ENCODE results near the gene SLCO4C1.

SLCO4C1 gene

GRCh38 chr5:102241809-102242421 is 54.2 kb downstream of the SLCO4C1 start:
- no peak overlapping the region for H3K9ac ChIP-seq
- H3K4me1 ChIP-seq (ENCODE audit: low read depth, poor library complexity, severe bottlenecking), result no peaks in the 10 kb centered on the region
- H4K20me1 ChIP-seq (ENCODE audit: insufficient read depth), result no peaks in the 10 kb centered on the region
- no peak overlapping the region for H3K4me2 ChIP-seq
- no peak overlapping the region for H3K27ac ChIP-seq
- no peaks in the 10 kb centered on the region for H3K79me2 ChIP-seq (ENCODE audit: insufficient read depth, low read depth)
- H3K27me3 ChIP-seq (ENCODE audit: insufficient read depth, low read depth), result no peaks in the 10 kb centered on the region
- TF ChIP-seq, protein P1, sequence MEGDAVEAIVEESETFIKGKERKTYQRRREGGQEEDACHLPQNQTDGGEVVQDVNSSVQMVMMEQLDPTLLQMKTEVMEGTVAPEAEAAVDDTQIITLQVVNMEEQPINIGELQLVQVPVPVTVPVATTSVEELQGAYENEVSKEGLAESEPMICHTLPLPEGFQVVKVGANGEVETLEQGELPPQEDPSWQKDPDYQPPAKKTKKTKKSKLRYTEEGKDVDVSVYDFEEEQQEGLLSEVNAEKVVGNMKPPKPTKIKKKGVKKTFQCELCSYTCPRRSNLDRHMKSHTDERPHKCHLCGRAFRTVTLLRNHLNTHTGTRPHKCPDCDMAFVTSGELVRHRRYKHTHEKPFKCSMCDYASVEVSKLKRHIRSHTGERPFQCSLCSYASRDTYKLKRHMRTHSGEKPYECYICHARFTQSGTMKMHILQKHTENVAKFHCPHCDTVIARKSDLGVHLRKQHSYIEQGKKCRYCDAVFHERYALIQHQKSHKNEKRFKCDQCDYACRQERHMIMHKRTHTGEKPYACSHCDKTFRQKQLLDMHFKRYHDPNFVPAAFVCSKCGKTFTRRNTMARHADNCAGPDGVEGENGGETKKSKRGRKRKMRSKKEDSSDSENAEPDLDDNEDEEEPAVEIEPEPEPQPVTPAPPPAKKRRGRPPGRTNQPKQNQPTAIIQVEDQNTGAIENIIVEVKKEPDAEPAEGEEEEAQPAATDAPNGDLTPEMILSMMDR (conservative IDR thresholded peaks at IDR 0.05; ENCODE audit: low read depth, low read length), result no peak
- no peak overlapping the region for H2AFZ ChIP-seq (ENCODE audit: low read depth)
- no peaks in the 10 kb centered on the region for H3K36me3 ChIP-seq (ENCODE audit: insufficient read depth)
- H3K4me3 ChIP-seq (IDR thresholded peaks at IDR 0.05; ENCODE audit: insufficient read depth, low read depth, low read length), result no peak overlapping the region

DNA sequence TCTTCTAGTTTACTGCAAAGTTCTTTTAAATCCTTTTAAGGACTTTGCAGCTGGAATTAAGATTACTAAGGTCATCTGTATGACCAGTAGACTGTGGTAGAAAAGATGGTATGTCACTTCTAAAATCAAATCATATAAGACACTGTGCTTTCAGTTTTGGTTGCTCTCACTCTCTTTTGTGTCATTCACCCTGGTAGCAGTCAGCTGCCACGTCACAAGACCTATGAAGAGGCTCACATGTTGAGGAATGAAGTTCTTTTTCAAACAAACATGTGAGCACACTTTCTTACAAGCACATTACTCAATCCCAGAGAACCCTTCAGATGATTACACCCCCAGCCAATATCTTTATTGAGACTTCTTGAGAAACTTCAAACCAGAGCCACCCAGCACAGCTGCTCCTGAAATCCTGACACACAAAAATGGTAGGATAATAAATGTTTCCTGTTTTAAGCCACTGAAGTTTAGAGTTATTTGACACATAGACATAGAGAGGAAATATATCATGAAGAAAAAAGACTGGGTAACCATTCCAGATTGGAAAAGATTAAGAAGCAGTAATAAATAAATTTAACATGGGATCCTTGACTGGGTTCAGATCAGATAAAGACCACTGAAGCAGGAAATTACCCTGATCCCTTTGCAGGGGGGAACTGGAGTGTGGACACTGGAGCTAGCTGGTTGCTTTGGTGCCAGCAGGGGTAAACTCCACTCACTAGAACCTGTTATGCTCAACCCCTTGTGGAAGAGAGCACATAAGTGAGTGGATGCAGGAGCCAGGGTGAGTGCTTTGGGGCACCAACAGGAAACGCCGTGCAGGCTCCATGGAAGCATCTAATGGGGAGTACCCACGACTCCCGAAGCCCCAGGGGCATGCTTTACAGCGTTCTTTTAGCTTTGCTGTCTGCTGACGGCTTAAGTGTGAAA is 64.1 kb downstream of the SLCO4C1 start:
- Histone ChIP-seq H3K4me3 (IDR thresholded peaks at IDR 0.05; ENCODE audit: insufficient read depth, low read depth, low read length) (no peak overlapping the region), H4K20me1 (ENCODE audit: insufficient read depth) (no peaks in the 10 kb centered on the region), H3K79me2 (ENCODE audit: insufficient read depth, low read depth) (no peaks in the 10 kb centered on the region), H3K4me2 (no peak overlapping the region), H2AFZ (ENCODE audit: low read depth) (no peak overlapping the region), H3K4me1 (ENCODE audit: low read depth, poor library complexity, severe bottlenecking) (no peaks in the 10 kb centered on the region), H3K9ac (no peak overlapping the region), H3K27me3 (ENCODE audit: insufficient read depth, low read depth) (no peaks in the 10 kb centered on the region), H3K27ac (no peak overlapping the region), H3K36me3 (ENCODE audit: insufficient read depth) (no peaks in the 10 kb centered on the region)
- TF ChIP-seq, protein P1 (conservative IDR thresholded peaks at IDR 0.05; ENCODE audit: low read depth, low read length), result no peak

DNA sequence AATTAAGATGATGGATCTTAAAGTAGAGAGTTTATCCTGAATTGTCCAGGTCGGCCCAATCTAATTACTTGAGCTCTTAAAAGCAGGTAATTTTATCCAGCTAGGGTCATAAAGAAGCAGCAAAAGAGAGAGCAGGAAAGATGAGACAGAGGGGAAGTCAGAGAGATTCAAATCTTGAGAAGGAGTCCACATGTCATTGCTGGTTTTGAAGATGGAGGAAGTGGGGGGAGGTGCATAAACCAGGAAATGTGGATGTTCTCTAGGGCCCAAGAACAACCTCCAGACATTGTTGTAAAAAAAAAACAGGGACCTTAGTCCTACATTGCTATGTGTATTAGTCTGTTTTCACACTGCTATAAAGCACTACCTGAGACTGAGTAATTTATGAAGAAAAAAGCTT is 66.4 kb downstream of the SLCO4C1 start:
- Histone ChIP-seq H2AFZ (ENCODE audit: low read depth) (no peak overlapping the region), H3K9ac (no peak overlapping the region), H3K27ac (no peak overlapping the region), H3K4me2 (no peak overlapping the region), H3K79me2 (ENCODE audit: insufficient read depth, low read depth) (no peaks in the 10 kb centered on the region), H3K4me3 (IDR thresholded peaks at IDR 0.05; ENCODE audit: insufficient read depth, low read depth, low read length) (no peak overlapping the region), H4K20me1 (ENCODE audit: insufficient read depth) (no peaks in the 10 kb centered on the region), H3K4me1 (ENCODE audit: low read depth, poor library complexity, severe bottlenecking) (no peaks in the 10 kb centered on the region), H3K36me3 (ENCODE audit: insufficient read depth) (no peaks in the 10 kb centered on the region), H3K27me3 (ENCODE audit: insufficient read depth, low read depth) (no peaks in the 10 kb centered on the region)
- TF ChIP-seq, protein P1 (conservative IDR thresholded peaks at IDR 0.05; ENCODE audit: low read depth, low read length), result no peak

DNA sequence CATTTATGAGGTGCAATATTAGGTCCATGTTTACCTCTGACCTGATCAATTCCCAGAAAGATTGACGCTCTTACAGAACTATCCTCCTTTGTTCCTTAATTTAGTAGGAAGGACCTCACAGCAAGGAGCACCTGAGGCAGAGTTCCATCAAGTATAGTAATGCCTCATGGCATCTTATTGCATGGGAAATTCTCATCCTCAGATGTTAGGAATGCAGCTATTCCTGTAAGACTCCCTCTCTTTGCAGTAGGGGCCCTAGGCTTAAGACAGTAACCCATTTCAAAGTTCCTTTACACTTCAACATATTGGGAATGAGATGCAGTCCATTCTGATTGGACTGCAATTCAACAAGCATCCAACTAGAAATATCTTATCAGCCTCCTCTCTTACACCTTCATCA is 69.8 kb downstream of the SLCO4C1 start:
- Histone ChIP-seq H2AFZ (ENCODE audit: low read depth) (no peak overlapping the region), H3K4me3 (IDR thresholded peaks at IDR 0.05; ENCODE audit: insufficient read depth, low read depth, low read length) (no peak overlapping the region), H3K9ac (no peak overlapping the region), H3K79me2 (ENCODE audit: insufficient read depth, low read depth) (no peaks in the 10 kb centered on the region), H3K36me3 (ENCODE audit: insufficient read depth) (no peaks in the 10 kb centered on the region), H3K27me3 (ENCODE audit: insufficient read depth, low read depth) (no peaks in the 10 kb centered on the region), H3K4me2 (no peak overlapping the region), H3K27ac (no peak overlapping the region), H4K20me1 (ENCODE audit: insufficient read depth) (no peaks in the 10 kb centered on the region), H3K4me1 (ENCODE audit: low read depth, poor library complexity, severe bottlenecking) (no peaks in the 10 kb centered on the region)
- TF ChIP-seq, protein P1 (conservative IDR thresholded peaks at IDR 0.05; ENCODE audit: low read depth, low read length), result no peak
